Activated naive CD4-positive, alpha-beta T cell treated with anti-CD3 and anti-CD28 coated beads, Interleukin-2, amount 50 U/mL, for 16 hours (primary cell): ENCODE results near the gene TSPOAP1.
A peak's percentile ranks its signal among the peaks of the same experiment; 100 is the strongest.

Experiments
- DNase-seq: peaks from one replicate; pipeline ENCODE4 v3.0.0-alpha.2; 2020

TSPOAP1 gene

GRCh38 chr17:58338841-58339754, 10.5 kb upstream of the TSPOAP1 start:
- DNase-seq, result peak; percentile 37

- DNase-seq, result no peak
Observed at GRCh38 chr17:58338454-58338840, 9.9 kb upstream of the TSPOAP1 start.

- DNase-seq, result peak; percentile 94
Observed at GRCh38 chr17:58337600-58338453, 9.2 kb upstream of the TSPOAP1 start.

GRCh38 chr17:58337210-58337599, 8.6 kb upstream of the TSPOAP1 start:
- DNase-seq, result peak; percentile 38

GRCh38 chr17:58336456-58337209, 8.0 kb upstream of the TSPOAP1 start:
- DNase-seq, result no peak

DNA sequence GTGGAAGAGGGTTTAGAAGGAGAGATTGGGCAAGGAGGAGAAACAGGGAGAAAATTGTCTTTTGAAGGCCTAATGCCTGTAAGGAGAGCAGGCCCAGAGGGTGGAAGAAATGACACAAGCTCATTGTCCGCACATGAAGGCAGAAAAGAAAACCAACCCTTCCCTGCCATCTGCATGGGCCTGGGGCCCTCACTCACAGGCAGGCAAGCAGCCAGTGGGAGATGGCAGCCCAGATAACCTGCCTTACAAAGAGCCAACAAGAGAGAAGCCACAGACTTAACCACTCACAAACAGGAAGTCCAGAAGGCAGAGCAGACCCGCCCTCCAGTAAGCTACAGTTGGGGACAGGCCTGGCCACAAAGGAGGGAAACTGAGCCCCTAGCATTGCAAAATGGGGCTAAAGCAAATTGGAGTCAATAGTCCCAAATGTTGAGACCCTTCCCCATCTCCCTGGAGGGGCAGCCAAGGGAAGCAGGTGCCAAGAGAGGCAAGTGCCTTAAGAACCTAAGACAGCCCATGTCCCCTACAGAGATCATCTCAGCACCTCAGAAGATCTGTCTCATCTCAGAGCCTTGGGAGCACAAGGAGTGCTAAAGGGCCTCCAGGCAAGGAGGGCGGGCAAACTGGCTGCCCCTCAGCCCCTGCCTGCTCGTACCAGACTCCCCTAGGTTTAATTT, 7.3 kb upstream of the TSPOAP1 start:
- peak; percentile 40 for DNase-seq

- no peak for DNase-seq
Observed at GRCh38 chr17:58335061-58335731, 6.6 kb upstream of the TSPOAP1 start.

DNA sequence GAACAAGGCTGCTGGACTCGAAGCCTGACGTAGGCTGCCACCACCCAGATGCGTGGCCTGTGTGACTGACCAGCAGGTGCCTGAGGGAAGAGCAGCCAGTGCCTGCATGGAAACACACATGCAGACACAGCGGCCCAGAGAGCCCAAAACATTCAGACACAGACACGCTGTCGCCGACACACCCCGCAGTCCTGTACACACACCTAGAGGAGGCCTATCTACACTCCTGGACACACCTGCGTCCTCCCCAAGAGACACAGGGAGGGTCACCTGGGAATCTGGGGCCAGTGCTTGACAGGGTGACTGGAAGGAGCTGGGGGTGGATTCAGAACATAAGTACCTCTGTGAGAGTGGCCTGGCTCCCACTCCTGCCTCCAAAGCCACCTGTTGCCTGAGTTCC, 6.1 kb upstream of the TSPOAP1 start:
- DNase-seq, result no peak

GRCh38 chr17:58334256-58334655, 5.7 kb upstream of the TSPOAP1 start:
- no peak for DNase-seq

GRCh38 chr17:58333736-58334207, 5.2 kb upstream of the TSPOAP1 start:
- no peak for DNase-seq

GRCh38 chr17:58332778-58333735, 4.5 kb upstream of the TSPOAP1 start:
- DNase-seq, result peak; percentile 39

- peak; percentile 92 for DNase-seq
Observed at GRCh38 chr17:58331815-58332777, 3.5 kb upstream of the TSPOAP1 start.

DNA sequence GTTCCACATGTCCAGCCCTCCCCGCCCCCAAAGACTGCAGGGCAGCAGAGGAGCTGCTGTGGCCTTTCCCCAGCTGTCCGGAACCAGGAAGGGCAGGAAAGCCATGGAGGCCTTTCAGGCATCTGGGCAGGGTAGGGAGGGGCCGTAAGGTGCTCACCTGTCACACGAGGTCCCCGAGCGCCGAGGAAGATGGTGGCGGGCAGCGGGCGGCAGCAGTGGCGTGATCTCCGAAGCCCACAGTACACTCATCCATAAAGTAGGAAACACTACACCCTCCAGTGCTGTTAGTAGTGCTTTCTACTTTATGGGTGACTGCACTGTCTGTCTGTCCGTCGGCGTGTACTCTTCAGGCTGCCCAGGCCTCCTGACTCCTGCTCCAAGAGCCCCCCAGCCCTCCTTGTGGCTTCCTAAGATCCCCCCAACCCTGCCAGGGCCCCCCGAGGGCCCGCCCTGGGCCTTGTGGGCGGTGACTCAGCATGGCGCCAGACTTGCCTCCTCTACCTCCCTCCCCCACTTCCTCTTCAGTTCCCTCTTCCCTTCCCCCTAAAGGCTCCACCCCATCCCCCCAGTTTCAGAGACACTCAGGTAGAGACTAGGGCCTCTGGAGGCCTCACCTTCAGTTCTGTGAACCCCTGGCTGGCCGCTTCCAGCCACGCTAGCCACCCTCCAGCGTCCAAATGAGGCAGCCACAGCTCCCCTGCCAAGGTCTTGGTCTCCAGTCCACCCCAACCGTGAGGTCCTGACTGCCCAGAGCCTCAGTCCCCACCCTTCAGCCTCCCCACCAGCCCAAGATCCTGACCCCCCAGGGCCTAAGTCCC, 2.6 kb upstream of the TSPOAP1 start:
- DNase-seq, result peak; percentile 86

DNA sequence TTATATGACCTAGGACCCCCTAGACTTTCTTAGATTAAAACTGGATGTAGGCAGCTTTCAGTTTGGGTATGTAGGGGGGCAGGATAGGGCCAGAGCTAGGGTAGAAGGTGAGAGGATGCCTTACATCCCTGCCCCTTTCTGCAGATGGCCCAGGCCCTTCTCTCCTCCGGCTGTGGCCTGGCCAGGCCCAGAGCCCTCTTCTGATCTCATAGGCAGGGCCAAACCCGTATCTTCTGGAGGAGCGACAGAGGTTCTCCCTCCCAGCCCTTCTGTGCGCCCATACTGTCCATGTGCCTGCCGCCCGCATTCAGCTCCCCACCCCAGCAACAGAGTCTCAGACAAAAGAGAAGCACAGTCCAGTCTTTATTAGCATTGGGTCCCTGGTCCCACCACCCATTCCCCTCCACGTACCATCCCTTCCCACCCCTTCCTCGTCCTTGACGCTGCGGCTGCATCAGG, 2.0 kb upstream of the TSPOAP1 start:
- peak; percentile 42 for DNase-seq

GRCh38 chr17:58329810-58330537, 1.4 kb upstream of the TSPOAP1 start:
- peak; percentile 58 for DNase-seq

DNA sequence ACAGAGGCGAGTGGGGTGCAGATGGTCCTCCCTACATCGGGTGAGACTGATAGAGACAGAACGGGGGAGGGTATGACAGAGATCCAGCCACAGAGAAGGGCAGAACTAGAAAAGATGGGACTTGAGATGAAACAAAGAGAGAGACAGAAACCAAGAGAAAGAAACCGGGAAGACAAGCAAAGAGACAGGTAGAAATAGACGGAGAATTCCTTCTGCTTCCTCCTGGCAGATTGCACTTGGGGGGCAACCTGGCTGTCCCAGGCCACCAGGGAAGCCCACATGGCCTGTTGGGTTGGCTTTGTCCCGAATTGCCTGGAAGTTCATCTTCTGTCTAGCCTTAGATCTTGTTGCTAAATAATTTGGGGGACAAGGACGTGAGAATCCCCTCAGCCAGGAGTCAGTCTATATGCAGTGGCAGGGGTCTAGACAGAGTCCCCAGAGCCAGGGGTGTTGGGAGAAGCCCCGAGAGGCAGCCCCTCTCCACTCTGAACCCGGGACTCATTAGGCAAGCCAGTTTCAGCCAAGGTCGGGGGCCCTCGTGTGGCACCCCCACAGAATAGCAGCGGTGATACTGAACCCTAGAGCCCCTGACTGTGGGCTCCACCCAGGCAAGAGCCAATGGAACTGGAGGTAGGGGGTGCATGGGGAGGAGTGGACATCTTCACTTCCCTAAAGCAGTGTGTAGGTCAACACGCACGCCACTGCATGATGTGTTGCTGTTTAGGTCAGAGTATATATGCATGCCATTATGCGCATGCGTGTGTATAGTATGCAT, 627 bp upstream of the TSPOAP1 start:
- peak; percentile 84 for DNase-seq
